Ammon's horn (tissue), 1 donor: ENCODE data around the gene MCTP1.
"Not testable (repeated sequence)": the region's sequence is repeated elsewhere in the genome, so short reads cannot be mapped to it uniquely, and the experiment has no call there.

Experiments
- DNase-seq: peaks from one replicate; pipeline ENCODE4 v3.0.0-alpha.2; 2016; ENCODE audit warnings: low spot score

Gene MCTP1

DNA sequence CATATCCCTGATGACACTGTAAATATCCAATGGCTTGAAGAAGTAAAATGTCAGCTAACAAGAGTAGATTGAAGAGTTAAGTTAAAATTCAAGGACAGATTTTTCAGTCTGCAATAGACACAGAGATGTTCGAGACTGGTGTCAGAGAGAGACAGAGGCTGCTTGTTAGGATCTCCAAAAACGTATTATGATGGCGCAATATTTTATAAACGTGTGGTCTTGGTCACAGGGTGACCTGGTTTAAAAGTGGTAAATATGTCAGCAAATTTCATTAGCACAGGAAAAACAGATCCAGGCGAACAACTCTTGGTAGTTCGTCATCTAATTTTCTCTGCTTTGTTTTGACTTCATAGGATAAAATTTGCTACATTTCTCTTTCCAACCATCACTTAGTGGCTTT lies 317.4 kb downstream of the MCTP1 start:
- DNase-seq: no peak

DNA sequence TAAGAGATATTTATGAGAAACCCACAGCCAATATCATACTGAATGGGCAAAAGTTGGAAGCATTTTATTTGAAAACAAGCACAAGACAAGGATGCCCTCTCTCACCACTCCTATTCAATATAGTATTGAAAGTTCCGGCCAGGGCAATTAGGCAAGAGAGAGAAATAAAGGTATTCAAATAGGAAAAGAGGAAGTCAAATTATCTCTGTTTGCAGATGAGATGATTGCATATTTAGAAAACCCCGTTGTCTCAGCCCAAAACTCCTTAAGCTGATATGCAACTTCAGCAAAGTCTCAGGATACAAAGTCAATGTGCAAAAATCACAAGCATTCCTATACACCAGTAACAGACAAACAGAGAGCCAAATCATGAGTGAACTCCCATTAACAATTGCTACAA lies 325.6 kb downstream of the MCTP1 start:
- DNase-seq: not testable (repeated sequence)

GRCh38 chr5:94945656-94946055 lies 339.2 kb downstream of the MCTP1 start:
- DNase-seq: peak; percentile 3

DNA sequence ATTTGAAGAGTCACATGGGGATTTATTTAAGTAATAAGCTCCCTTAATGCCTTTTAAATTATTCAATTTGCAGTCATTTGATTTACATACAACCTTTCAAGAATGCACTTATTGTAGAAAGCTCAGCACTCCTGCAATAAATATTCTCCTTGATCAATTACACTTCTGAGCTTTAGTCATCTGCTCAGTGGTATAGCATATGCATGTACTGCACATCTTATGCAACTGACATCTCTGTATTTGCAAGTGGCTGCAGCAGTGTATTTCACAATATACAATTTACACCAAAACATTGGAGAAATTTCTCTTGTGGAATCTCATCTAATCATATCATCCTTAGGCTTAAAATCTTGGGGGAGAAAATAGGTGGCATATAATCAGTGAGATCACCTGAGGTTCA lies 340.7 kb downstream of the MCTP1 start:
- DNase-seq: no peak

GRCh38 chr5:94941122-94941755 lies 343.7 kb downstream of the MCTP1 start:
- no peak for DNase-seq

GRCh38 chr5:94932259-94932658 lies 352.6 kb downstream of the MCTP1 start:
- DNase-seq: no peak

DNA sequence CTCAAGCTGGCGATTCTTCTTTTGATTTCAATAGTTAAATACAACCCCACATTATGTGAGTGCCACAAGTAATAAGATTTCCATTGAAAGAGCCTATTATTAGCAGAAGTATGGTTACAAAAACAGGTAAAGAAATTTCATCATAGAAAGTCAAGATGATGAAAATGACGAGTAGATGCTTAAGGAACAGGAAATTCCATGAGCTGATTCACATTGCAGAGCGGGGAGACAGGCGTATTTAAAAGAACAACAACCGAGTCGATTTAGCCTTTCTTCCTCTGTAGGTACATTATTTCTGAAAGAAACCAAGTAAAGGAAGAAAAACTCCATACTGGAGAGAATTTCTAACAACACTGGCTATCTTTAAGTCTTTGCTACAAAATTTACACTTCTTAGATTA lies 356.0 kb downstream of the MCTP1 start:
- no peak for DNase-seq

DNA sequence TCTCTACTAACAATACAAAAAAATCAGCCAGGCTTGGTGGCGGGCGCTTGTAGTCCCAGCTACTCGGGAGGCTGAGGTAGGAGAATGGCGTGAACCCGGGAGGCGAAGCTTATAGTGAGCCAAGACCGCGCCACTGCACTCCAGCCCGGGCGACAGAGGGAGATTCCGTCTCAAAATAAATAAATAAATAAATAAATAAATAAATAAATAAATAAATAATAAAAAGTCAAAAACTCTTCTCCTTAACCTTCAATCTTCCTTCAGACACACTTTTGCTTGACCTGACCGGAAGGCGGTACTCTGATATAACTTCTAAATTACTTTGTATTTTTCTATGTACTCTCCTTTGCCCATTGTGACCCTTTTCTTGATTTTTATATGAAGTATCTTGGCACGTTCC lies 364.3 kb downstream of the MCTP1 start:
- DNase-seq: no peak

GRCh38 chr5:94916619-94917018 lies 368.3 kb downstream of the MCTP1 start:
- no peak for DNase-seq

DNA sequence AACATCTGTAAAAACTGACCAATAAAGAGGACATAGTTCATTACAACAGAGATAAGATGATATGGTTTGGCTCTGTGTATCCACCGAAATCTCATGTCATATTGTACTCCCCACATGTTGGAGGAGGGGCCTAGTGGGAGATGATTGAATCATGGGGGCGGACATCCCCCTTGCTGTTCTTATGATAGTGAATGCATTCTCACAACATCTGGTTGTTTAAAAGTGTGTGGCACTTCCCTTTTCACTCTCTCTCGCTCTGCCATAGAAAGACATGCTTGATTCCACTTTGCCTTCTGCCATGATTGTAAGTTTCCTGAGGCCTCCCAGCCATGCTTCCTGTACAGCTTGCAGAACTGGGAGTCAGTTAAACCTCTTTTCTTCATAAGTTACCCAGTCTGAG lies 373.6 kb downstream of the MCTP1 start:
- no peak for DNase-seq

DNA sequence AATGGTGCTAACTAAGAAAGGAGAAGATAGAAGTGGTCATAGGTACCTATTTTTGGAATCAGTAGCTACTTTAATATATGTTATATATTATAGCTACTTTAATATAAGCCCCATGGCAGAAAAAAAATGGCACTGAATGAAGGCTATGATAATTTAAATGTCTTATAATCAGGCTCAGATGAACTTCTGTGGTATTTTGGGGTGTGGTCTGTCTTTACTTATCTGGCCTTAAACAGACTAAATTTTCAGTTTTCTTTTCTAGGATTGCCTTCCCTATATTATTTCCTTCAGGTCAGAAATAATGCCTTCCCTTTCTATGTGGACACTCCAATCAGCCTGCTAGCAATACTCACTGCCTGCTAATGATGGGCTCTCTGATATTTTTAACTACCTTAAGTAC lies 374.2 kb downstream of the MCTP1 start:
- DNase-seq: no peak

- DNase-seq: peak; percentile 26
Measured at GRCh38 chr5:94908889-94909480, 375.9 kb downstream of the MCTP1 start.

DNA sequence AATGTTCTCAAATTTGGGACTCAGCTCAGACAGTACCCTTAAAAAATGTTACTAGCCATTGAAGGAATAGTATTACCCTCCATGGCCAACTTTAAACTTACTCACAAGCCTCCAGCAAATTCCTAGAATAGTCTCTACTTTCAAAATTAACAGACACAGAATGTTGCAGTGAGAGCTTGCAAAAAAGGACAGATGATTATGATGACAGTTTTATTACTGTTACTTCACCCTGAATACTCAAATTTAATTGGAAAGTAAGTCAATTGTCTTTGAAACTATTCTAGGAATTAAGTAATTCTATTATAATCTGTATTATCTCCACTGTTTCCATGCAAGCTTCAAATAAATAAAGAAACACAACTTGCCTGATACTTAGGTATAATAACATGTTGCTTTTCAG lies 378.1 kb downstream of the MCTP1 start:
- DNase-seq: no peak

GRCh38 chr5:94903726-94904125 lies 381.2 kb downstream of the MCTP1 start:
- peak; percentile 61 for DNase-seq

DNA sequence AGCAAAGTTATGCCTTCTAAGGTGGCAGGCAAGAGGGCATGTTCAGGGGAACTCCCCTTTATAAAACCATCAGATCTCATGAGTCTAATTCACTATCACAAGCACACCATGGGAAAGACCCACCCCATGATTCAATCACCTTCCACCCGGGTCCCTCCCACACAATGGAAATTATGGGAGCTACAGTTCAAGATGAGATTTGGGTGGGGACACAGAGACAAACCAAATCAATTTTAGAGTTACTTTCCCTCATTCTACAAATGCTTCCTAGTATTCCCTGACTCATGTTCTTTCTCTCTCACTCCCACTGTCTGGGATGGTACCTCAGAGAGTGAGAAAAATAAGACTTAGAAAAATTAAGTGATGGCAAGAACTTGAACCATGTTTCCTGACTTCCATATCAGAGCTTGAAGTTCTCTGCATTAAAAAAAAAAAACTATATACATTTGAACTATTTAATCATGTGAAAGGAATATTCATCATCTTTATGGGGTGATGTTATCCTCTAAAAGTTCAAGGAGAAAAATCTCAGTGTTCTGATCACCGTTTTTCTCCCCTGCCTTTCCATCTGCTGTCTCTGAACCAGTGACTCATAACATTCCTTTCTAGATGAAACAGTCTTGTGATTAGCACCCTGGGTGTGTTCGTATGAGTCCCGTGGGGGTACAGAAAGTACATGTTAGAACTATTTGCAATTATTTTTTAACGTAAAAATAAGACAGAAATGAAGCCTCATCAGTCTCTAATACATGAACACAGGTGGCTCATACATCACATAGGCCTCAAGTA lies 383.5 kb downstream of the MCTP1 start:
- DNase-seq: no peak

DNA sequence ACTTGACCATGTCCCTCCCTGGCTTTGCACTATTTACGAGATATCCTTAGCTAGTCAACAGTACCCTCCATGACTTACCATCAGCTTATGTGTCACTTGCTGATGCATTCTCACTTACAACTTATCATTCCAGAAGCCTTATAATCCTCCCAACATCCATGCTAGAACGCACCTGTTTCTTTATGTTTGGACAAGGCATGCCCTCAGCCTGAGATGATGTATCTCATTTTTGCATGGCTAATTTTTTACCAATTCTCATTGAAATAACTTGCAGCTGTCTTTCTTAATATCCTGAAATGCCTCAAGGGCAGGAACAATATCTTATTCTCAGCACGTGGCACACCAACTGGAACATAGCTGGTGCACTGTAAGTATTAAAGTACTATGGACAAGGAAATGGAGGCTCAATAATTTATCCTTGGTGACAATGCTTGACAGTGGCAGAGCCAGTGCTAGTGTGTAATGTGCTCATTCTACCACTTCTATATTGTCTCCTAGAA lies 384.8 kb downstream of the MCTP1 start:
- DNase-seq: no peak

- DNase-seq: peak; percentile 52
Measured at GRCh38 chr5:94893412-94894135, 391.3 kb downstream of the MCTP1 start.

- DNase-seq: no peak
Measured at GRCh38 chr5:94891972-94892371, 392.9 kb downstream of the MCTP1 start.

DNA sequence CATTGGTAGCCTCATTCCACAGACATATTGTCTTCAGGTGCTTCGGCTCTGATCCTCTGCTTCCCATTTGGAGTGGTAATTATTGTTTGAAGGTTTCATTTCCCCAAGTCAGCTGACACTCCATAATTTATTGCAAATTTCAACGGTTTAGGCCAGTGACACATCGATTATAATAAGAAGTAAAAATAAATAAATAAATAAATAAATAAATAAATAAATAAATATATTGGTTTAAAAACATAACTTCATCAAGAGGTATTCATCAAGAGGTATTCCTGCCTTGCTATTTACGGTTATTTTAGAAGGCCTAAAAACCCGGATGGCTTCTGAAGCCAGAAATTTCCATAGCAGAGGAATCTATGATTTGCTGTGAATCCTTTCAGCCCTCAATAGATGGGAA lies 393.3 kb downstream of the MCTP1 start:
- DNase-seq: no peak

DNA sequence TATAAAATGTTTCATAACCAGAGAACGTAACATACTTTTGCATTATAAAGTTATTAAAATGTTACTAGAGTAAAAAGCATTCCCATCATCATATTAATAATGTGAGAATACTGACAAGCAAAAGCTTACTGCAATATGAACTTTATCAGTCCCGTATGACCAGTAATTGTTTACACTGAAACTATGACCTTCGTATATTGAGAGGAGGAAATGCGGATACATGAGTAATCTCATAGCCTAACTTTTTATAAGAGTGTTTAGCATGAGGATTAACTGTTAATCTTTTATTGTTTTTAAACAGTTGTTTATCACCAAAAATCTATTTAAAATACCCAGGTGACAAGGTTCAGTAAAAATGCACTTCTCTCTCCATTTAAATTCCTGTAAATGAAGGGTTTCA lies 394.0 kb downstream of the MCTP1 start:
- no peak for DNase-seq

GRCh38 chr5:94888674-94889073 lies 396.2 kb downstream of the MCTP1 start:
- no peak for DNase-seq

GRCh38 chr5:94885931-94886330 lies 399.0 kb downstream of the MCTP1 start:
- no peak for DNase-seq

DNA sequence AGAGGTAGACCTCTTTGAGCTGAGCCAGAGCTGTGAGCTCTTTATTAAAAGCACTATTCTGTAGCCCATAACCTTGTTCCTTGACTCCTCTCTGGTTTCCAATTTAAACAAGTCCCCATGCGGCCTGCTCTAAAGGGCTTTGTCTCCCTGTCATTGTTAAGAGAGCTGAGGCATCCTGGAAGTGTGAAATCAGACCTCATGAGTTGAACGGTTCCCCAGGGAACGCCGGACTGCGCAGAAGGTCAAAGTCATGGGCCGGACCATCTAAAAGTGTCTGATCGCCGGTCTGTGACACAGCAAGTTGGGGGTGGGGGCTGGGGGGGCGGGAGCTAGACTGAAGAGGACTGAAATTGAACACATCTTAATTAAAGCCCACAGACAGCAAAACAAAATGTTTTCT lies 400.6 kb downstream of the MCTP1 start:
- peak; percentile 25 for DNase-seq
